NCI-H128 (cell line): ENCODE results near the gene MISP3.
"Not testable (repeated sequence)": the region's sequence is repeated elsewhere in the genome, so short reads cannot be mapped to it uniquely, and the experiment has no call there.

Source experiments
- DNase-seq: peaks from one replicate; lab custom pipeline; 2025; ENCODE audit not compliant: unreplicated experiment; lab: John Stamatoyannopoulos, UW

MISP3 gene

GRCh38 chr19:14072535-14073260 lies at the start of gene MISP3:
Gene MISP3 (plus strand): TSS chr19:14072786. CDS start chr19:14073310, 524 bp downstream.
- no peak for DNase-seq

- DNase-seq: no peak
These were observed 49.0 kb upstream of the MISP3 start for GRCh38 chr19:14023404-14024235.

- DNase-seq: not testable (repeated sequence)
These were observed 45.9 kb upstream of the MISP3 start for GRCh38 chr19:14026652-14027192.

- DNase-seq: no peak
These were observed 44.6 kb upstream of the MISP3 start, which contains the start of gene RLN3 for GRCh38 chr19:14027856-14028450. Gene RLN3 (plus strand): TSS chr19:14028148. CDS start chr19:14028205, 57 bp downstream.

- no peak for DNase-seq
These were observed 43.7 kb upstream of the MISP3 start for GRCh38 chr19:14028901-14029300.

GRCh38 chr19:14030997-14031718 lies 41.4 kb upstream of the MISP3 start:
- DNase-seq: no peak

- DNase-seq: peak; percentile 18
These were observed 40.7 kb upstream of the MISP3 start, which contains the start of gene IL27RA for GRCh38 chr19:14031719-14032480. Gene IL27RA (plus strand): TSS chr19:14031762. CDS start chr19:14031873, 111 bp downstream.

- no peak for DNase-seq
These were observed 38.6 kb upstream of the MISP3 start for GRCh38 chr19:14033946-14034345.

- not testable (repeated sequence) for DNase-seq
These were observed 37.4 kb upstream of the MISP3 start for GRCh38 chr19:14035159-14035558.

- DNase-seq: no peak
These were observed 36.9 kb upstream of the MISP3 start for GRCh38 chr19:14035706-14036105.

- no peak for DNase-seq
These were observed 33.4 kb upstream of the MISP3 start for GRCh38 chr19:14039181-14039580.

- not testable (repeated sequence) for DNase-seq
These were observed 29.7 kb upstream of the MISP3 start for GRCh38 chr19:14042659-14043608.

- DNase-seq: not testable (repeated sequence)
These were observed 24.7 kb upstream of the MISP3 start for GRCh38 chr19:14047866-14048265.

GRCh38 chr19:14048443-14049153 lies 24.0 kb upstream of the MISP3 start:
- DNase-seq: no peak

- no peak for DNase-seq
These were observed 22.1 kb upstream of the MISP3 start for GRCh38 chr19:14050512-14050911.

GRCh38 chr19:14050961-14051360 lies 21.6 kb upstream of the MISP3 start:
- DNase-seq: not testable (repeated sequence)

GRCh38 chr19:14051980-14052379 lies 20.6 kb upstream of the MISP3 start:
- DNase-seq: no peak

GRCh38 chr19:14052470-14052869 lies 20.1 kb upstream of the MISP3 start:
- DNase-seq: no peak
